Trophoblast cell (in vitro differentiated cells and primary cell): ENCODE data around the gene PIH1D1.

Experiments
- DNase-seq, 2 donors: peaks; one replicate each; pipeline ENCODE4 v3.0.0-alpha.2; 2016
- H2AFZ ChIP-seq: 2 replicates; pipeline ENCODE4 v1.6.1; 2013; ENCODE audit warnings: low read length, moderate library complexity, mild to moderate bottlenecking; ENCODE audit not compliant: insufficient read depth, poor library complexity
- H2AK5ac ChIP-seq: 2 replicates; pipeline ENCODE4 v1.6.1; 2013; ENCODE audit warnings: mild to moderate bottlenecking, low read length
- H2BK120ac ChIP-seq: 2 replicates; pipeline ENCODE4 v1.6.1; 2013; ENCODE audit warnings: low read length, mild to moderate bottlenecking, moderate library complexity; ENCODE audit not compliant: insufficient read depth, poor library complexity
- H2BK12ac ChIP-seq: 2 replicates; pipeline ENCODE4 v1.6.1; 2013; ENCODE audit warnings: mild to moderate bottlenecking, low read length, moderate library complexity
- H2BK5ac ChIP-seq: 2 replicates; pipeline ENCODE4 v1.6.1; 2013; ENCODE audit warnings: low read length, low read depth, moderate library complexity, mild to moderate bottlenecking; ENCODE audit not compliant: poor library complexity
- H3K14ac ChIP-seq: 2 replicates; pipeline ENCODE4 v1.6.1; 2013; ENCODE audit warnings: mild to moderate bottlenecking, low read length
- H3K18ac ChIP-seq: 2 replicates; pipeline ENCODE4 v1.6.1; 2013; ENCODE audit warnings: mild to moderate bottlenecking, low read length
- H3K23ac ChIP-seq: 2 replicates; pipeline ENCODE4 v1.6.1; 2013; ENCODE audit warnings: low read length
- H3K27ac ChIP-seq: 2 replicates; pipeline ENCODE4 v1.5.1; 2013; ENCODE audit warnings: low read depth, mild to moderate bottlenecking, inconsistent platforms, low read length, moderate library complexity
- H3K27me3 ChIP-seq: 2 replicates; pipeline ENCODE4 v1.6.1; 2013; ENCODE audit warnings: inconsistent platforms, mild to moderate bottlenecking, low read length, moderate library complexity; ENCODE audit not compliant: insufficient read depth
- H3K36me3 ChIP-seq, 2 experiments: 1 replicate in 1 of 2; 2 replicates in 1 of 2; pipeline ENCODE4 v1.6.1; 2013; ENCODE audit warnings: low read length in 2 of 2, mild to moderate bottlenecking in 2 of 2, moderate library complexity in 1 of 2; ENCODE audit not compliant: insufficient read depth in 2 of 2, control insufficient read depth in 1 of 2
- H3K4ac ChIP-seq: 2 replicates; pipeline ENCODE4 v1.6.1; 2013; ENCODE audit warnings: low read depth, mild to moderate bottlenecking, low read length, moderate library complexity
- H3K4me1 ChIP-seq, 2 experiments: 1 replicate in 1 of 2; 2 replicates in 1 of 2; pipeline ENCODE4 v1.6.1; 2013; ENCODE audit warnings: low read length in 2 of 2, mild to moderate bottlenecking in 2 of 2, moderate library complexity in 1 of 2; ENCODE audit not compliant: insufficient read depth in 2 of 2, control insufficient read depth in 1 of 2
- H3K4me2 ChIP-seq: 2 replicates; pipeline ENCODE4 v1.6.1; 2013; ENCODE audit warnings: inconsistent platforms, mild to moderate bottlenecking, low read length, moderate library complexity
- H3K4me3 ChIP-seq: 2 replicates; pipeline ENCODE4 v1.5.1; 2013; ENCODE audit warnings: mild to moderate bottlenecking, low read depth, low read length, inconsistent platforms
- H3K79me1 ChIP-seq: one replicate; pipeline ENCODE4 v1.6.1; 2013; ENCODE audit warnings: low read length
- H3K79me2 ChIP-seq: 2 replicates; pipeline ENCODE4 v1.6.1; 2013; ENCODE audit warnings: low read length, mild to moderate bottlenecking; ENCODE audit not compliant: control insufficient read depth, insufficient read depth, poor library complexity
- H3K9ac ChIP-seq: 2 replicates; pipeline ENCODE4 v1.6.1; 2013; ENCODE audit warnings: mild to moderate bottlenecking, low read length
- H3K9me3 ChIP-seq: 2 replicates; pipeline ENCODE4 v1.6.1; 2013; ENCODE audit warnings: low read depth, mild to moderate bottlenecking, control low read depth, inconsistent platforms, low read length; ENCODE audit not compliant: insufficient read depth
- H4K12ac ChIP-seq: 2 replicates; pipeline ENCODE4 v1.6.1; 2013; ENCODE audit warnings: low read depth, mild to moderate bottlenecking, low read length, moderate library complexity
- H4K8ac ChIP-seq: 2 replicates; pipeline ENCODE4 v1.6.1; 2013; ENCODE audit warnings: low read depth, mild to moderate bottlenecking, low read length, moderate library complexity
- H4K91ac ChIP-seq: one replicate; pipeline ENCODE4 v1.6.1; 2013; ENCODE audit warnings: low read depth, mild to moderate bottlenecking, low read length, moderate library complexity
- WGBS: extraction: QIAGEN DNeasy Blood & Tissue Kit; methylation state at CpG from one replicate; pipeline ENCODE4 v1.1.7; 2013; ENCODE audit warnings: missing lambda C conversion rate; ENCODE audit not compliant: insufficient read length, insufficient coverage; ENCODE audit errors: extremely low coverage; 5-methylcytosine and 5-hydroxymethylcytosine counted together

PIH1D1 gene

DNA sequence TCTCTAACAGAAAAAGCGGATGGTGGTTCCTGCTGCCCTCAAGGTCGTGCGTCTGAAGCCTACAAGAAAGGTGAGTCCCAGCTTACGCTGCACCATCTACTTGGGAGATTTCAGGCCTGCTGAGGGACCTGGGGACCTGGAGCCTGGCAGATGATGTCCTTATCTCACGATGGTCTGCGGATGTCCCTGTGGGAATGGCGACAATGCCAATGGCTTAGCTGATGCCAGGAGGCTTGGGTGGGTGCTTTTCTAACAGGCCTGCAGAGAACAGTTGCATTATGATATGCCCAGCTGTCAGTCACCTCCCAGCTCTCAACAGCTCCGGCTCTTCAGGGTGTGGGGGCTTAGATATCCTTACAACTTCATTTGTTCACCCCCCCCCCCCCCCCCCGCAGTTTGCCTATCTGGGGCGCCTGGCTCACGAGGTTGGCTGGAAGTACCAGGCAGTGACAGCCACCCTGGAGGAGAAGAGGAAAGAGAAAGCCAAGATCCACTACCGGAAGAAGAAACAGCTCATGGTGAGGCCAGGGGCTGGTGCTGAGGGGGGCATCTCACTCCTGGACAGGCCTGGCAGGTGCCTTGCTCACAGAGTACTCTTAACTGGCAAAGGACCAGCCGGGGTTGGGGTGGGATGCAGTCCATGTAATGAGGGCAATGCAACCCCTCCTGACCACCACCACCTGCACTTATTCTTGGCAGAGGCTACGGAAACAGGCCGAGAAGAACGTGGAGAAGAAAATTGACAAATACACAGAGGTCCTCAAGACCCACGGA, 39.6 kb upstream of the PIH1D1 start:
- peaks cover 4% of the 10 kb centered on the region for H3K9me3 ChIP-seq
- no peak overlapping the region for H2BK12ac ChIP-seq
- DNase-seq = no peak
- H2AFZ ChIP-seq = no peak overlapping the region
- H3K79me2 ChIP-seq = peaks cover 17% of the 10 kb centered on the region
- no peak overlapping the region for H2BK5ac ChIP-seq
- H3K4me2 ChIP-seq = no peak overlapping the region
- H3K79me1 ChIP-seq = peaks cover 13% of the 10 kb centered on the region
- no peak overlapping the region for H2BK120ac ChIP-seq
- H3K14ac ChIP-seq = no peak overlapping the region
- H2AK5ac ChIP-seq = no peak overlapping the region
- no CpG with 5 or more reads among the region's 17 CpGs for WGBS
- H4K8ac ChIP-seq = peak overlapping the region; percentile 21
- no peak overlapping the region for H3K23ac ChIP-seq
- H3K9ac ChIP-seq = peak overlapping the region; percentile 31
- no peak overlapping the region for H4K91ac ChIP-seq
- no peak overlapping the region for H3K18ac ChIP-seq
- H4K12ac ChIP-seq = no peak overlapping the region
- H3K4me3 ChIP-seq = no peak overlapping the region
- H3K27ac ChIP-seq = no peak overlapping the region
- no peaks in the 10 kb centered on the region for H3K27me3 ChIP-seq
- no peak overlapping the region for H3K4ac ChIP-seq
- peaks cover 0 to 3% of the 10 kb centered on the region in 2 experiments for H3K4me1 ChIP-seq
- H3K36me3 ChIP-seq = peaks cover 35 to 44% of the 10 kb centered on the region in 2 experiments

DNA sequence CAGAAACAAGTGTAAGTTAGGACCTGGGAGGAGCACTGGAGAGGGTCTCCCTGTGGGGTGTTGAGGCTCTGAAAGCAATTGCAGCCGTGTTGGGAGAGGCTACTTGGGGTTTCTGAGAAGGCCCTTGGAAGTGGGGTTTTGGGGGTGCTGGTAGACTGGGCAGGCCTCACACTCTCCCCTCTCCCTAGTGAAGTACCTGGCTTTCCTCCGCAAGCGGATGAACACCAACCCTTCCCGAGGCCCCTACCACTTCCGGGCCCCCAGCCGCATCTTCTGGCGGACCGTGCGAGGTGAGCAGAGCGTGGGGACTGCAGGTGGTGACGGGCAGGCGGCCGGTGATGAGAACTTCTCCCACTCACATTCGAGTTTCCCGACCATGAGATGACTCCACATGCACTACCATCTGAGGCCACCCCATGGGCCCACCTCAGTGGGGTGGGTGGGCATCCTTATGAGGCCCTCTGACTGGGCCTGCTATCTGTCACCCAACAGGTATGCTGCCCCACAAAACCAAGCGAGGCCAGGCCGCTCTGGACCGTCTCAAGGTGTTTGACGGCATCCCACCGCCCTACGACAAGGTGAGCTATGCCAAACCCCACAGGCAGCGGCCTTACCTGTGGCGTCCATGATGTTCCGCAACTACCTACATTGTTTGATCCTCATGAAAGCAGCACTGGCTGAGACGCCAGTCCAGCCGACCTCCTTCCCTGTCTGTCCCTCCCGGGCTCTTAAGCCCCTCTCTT, 38.8 kb upstream of the PIH1D1 start:
- H3K79me1 ChIP-seq = peaks cover 11% of the 10 kb centered on the region
- H2BK12ac ChIP-seq = no peak overlapping the region
- peak overlapping the region; percentile 28 for H3K9ac ChIP-seq
- H3K14ac ChIP-seq = no peak overlapping the region
- DNase-seq = no peak
- no peak overlapping the region for H3K27ac ChIP-seq
- peak overlapping the region; percentile 82 for H3K4me2 ChIP-seq
- H2BK5ac ChIP-seq = no peak overlapping the region
- no peak overlapping the region for H2BK120ac ChIP-seq
- peaks cover 17% of the 10 kb centered on the region for H3K79me2 ChIP-seq
- H4K91ac ChIP-seq = no peak overlapping the region
- H2AK5ac ChIP-seq = no peak overlapping the region
- WGBS = no CpG with 5 or more reads among the region's 27 CpGs
- H3K23ac ChIP-seq = no peak overlapping the region
- H3K9me3 ChIP-seq = peaks cover 4% of the 10 kb centered on the region
- peak overlapping the region; percentile 40 for H4K8ac ChIP-seq
- H3K18ac ChIP-seq = peak overlapping the region; percentile 48
- no peak overlapping the region for H3K4me3 ChIP-seq
- peak overlapping the region; percentile 35 for H4K12ac ChIP-seq
- H3K4ac ChIP-seq = peak overlapping the region; percentile 9
- H3K27me3 ChIP-seq = no peaks in the 10 kb centered on the region
- H2AFZ ChIP-seq = no peak overlapping the region
- H3K4me1 ChIP-seq = peaks cover 0 to 3% of the 10 kb centered on the region in 2 experiments
- peaks cover 35 to 44% of the 10 kb centered on the region in 2 experiments for H3K36me3 ChIP-seq

DNA sequence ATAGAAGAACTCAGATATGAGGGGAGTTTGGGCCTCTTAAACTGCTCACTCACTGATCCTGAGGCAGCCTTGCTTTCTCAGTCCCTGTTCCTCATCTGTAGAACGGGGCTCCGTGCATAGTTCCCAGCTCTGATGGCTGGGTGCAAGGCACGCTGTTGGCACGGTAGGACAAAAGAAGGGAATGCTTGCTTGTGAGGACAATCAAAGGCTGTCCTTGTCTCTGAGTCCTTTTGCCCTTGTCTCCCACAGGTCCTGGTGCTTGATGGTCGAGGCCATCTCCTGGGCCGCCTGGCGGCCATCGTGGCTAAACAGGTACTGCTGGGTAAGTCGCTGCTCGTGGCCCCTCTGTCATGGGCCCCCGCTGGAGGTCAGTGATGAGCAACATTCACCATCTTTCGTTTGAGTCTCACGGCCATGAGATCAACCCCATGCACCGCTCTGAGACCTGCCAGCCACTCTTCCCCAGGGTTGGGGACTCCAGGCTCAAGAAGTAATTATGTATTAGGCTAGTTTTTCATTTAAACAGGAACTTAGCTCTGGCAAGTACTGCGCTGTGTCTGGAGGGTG, 38.1 kb upstream of the PIH1D1 start:
- H3K9me3 ChIP-seq = peaks cover 4% of the 10 kb centered on the region
- no peak overlapping the region for H3K14ac ChIP-seq
- peak in 1 of 2 donors; percentile 26 for DNase-seq
- no peaks in the 10 kb centered on the region for H3K27me3 ChIP-seq
- no peak overlapping the region for H2BK5ac ChIP-seq
- peaks cover 35 to 44% of the 10 kb centered on the region in 2 experiments for H3K36me3 ChIP-seq
- peak overlapping the region; percentile 40 for H4K8ac ChIP-seq
- H3K4me3 ChIP-seq = no peak overlapping the region
- no peak overlapping the region for H2BK120ac ChIP-seq
- H3K23ac ChIP-seq = peak overlapping the region; percentile 83
- no peak overlapping the region for H4K91ac ChIP-seq
- H2BK12ac ChIP-seq = no peak overlapping the region
- H3K27ac ChIP-seq = peak overlapping the region; percentile 20
- peaks cover 0 to 3% of the 10 kb centered on the region in 2 experiments for H3K4me1 ChIP-seq
- H3K9ac ChIP-seq = peak overlapping the region; percentile 85
- H3K79me1 ChIP-seq = peaks cover 11% of the 10 kb centered on the region
- no peak overlapping the region for H3K18ac ChIP-seq
- no CpG with 5 or more reads among the region's 15 CpGs for WGBS
- H4K12ac ChIP-seq = no peak overlapping the region
- no peak overlapping the region for H2AFZ ChIP-seq
- no peak overlapping the region for H2AK5ac ChIP-seq
- H3K4ac ChIP-seq = peak overlapping the region; percentile 9
- H3K4me2 ChIP-seq = peak overlapping the region; percentile 82
- H3K79me2 ChIP-seq = peaks cover 17% of the 10 kb centered on the region

DNA sequence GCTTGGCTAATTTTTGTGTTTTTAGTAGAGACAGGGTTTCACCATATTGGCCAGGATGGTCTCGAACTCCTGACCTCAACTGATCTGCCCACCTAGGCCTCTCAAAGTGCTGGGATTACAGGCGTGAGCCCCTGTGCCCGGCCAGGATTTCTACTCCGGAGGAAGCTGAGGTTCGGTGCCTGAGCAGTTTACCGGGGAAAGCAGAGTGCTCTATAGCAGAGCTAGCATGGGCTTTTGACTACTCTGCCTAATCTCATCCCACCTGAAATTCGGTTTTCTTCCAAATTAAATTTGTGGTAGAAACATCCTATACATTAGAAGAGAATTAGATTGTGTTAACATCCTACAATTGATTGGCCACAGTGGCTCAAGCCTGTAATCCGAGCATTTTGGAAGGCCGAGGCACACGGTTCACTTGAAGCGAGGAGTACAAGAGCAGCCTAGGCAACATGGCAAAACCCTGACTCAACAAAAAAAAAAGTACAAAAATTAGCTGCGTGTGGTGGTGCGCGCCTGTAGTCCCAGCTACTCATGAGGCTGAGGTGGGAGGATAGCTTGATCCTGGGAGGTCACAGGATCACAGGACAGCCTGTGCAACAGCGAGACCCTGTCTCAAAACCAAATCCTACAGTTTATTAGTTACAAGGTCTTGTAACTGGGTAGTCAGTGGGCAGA, 37.4 kb upstream of the PIH1D1 start:
- H3K27me3 ChIP-seq = no peaks in the 10 kb centered on the region
- H2BK12ac ChIP-seq = no peak overlapping the region
- peaks cover 11% of the 10 kb centered on the region for H3K79me1 ChIP-seq
- peak overlapping the region; percentile 2 for H3K27ac ChIP-seq
- H3K23ac ChIP-seq = no peak overlapping the region
- H3K14ac ChIP-seq = no peak overlapping the region
- no peak overlapping the region for H2AFZ ChIP-seq
- peaks cover 17% of the 10 kb centered on the region for H3K79me2 ChIP-seq
- peak overlapping the region; percentile 82 for H3K4me2 ChIP-seq
- H3K36me3 ChIP-seq = peaks cover 35 to 44% of the 10 kb centered on the region in 2 experiments
- H2BK5ac ChIP-seq = no peak overlapping the region
- peaks cover 0 to 3% of the 10 kb centered on the region in 2 experiments for H3K4me1 ChIP-seq
- no peak overlapping the region for H4K8ac ChIP-seq
- no peak overlapping the region for H2BK120ac ChIP-seq
- H4K91ac ChIP-seq = no peak overlapping the region
- peak overlapping the region; percentile 85 for H3K9ac ChIP-seq
- H3K18ac ChIP-seq = no peak overlapping the region
- H3K4ac ChIP-seq = peak overlapping the region; percentile 80
- no peak overlapping the region for H2AK5ac ChIP-seq
- peak overlapping the region; percentile 91 for H3K4me3 ChIP-seq
- no peak overlapping the region for H4K12ac ChIP-seq
- DNase-seq = no peak
- peaks cover 4% of the 10 kb centered on the region for H3K9me3 ChIP-seq
- no CpG with 5 or more reads among the region's 15 CpGs for WGBS
